ENCODE results near the gene DERL3.

DERL3 gene

DNA sequence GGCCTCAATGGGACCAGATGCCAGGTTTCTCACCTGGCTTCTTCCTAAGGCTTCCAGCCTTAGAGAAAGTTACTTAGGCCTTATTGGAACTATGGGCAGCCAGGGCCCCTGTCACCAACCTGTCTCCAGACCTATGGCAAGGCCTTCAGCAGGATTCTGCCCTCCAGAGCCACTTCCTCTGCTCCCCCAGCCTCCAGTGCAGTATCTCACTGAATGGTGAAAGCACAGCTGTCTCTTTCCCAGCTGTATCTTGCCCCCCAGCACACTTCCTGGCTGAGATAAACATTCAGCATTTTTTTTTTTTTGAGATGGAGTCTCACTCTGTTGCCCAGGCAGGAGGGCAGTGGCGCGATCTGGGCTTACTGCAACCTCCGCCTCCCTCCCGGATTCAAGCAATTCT lies 20.4 kb upstream of the DERL3 start:
- H3K27ac ChIP-seq = no peak overlapping the region
- no peaks in the 10 kb centered on the region for H3K9me3 ChIP-seq
- H3K27me3 ChIP-seq = peaks cover 14% of the 10 kb centered on the region
- TF ChIP-seq, protein P1, sequence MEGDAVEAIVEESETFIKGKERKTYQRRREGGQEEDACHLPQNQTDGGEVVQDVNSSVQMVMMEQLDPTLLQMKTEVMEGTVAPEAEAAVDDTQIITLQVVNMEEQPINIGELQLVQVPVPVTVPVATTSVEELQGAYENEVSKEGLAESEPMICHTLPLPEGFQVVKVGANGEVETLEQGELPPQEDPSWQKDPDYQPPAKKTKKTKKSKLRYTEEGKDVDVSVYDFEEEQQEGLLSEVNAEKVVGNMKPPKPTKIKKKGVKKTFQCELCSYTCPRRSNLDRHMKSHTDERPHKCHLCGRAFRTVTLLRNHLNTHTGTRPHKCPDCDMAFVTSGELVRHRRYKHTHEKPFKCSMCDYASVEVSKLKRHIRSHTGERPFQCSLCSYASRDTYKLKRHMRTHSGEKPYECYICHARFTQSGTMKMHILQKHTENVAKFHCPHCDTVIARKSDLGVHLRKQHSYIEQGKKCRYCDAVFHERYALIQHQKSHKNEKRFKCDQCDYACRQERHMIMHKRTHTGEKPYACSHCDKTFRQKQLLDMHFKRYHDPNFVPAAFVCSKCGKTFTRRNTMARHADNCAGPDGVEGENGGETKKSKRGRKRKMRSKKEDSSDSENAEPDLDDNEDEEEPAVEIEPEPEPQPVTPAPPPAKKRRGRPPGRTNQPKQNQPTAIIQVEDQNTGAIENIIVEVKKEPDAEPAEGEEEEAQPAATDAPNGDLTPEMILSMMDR (IDR thresholded peaks at IDR 0.05) = no peak
- H3K4me1 ChIP-seq (ENCODE audit: control insufficient read depth in 1 of 2, insufficient read depth in 1 of 2, low read depth in 1 of 2, low read length in 1 of 2) = peaks cover 22 to 26% of the 10 kb centered on the region in 2 experiments
- no peak overlapping the region for H3K4me3 ChIP-seq (ENCODE audit: low read depth in 1 of 2, low read length in 1 of 2)
- H3K36me3 ChIP-seq = no peaks in the 10 kb centered on the region

GRCh38 chr22:23858484-23858815 lies 19.6 kb upstream of the DERL3 start:
- H3K27ac ChIP-seq = no peak overlapping the region
- TF ChIP-seq, protein P1 (IDR thresholded peaks at IDR 0.05) = no peak
- H3K9me3 ChIP-seq = no peaks in the 10 kb centered on the region
- H3K36me3 ChIP-seq = no peaks in the 10 kb centered on the region
- peak overlapping the region; percentile 72 to 80 for H3K4me3 ChIP-seq (ENCODE audit: low read depth in 1 of 2, low read length in 1 of 2)
- H3K27me3 ChIP-seq = peaks cover 14% of the 10 kb centered on the region
- peaks cover 22 to 26% of the 10 kb centered on the region in 2 experiments for H3K4me1 ChIP-seq (ENCODE audit: control insufficient read depth in 1 of 2, insufficient read depth in 1 of 2, low read depth in 1 of 2, low read length in 1 of 2)

GRCh38 chr22:23857606-23858483 lies 19.0 kb upstream of the DERL3 start, which contains the start of gene SLC2A11:
Gene SLC2A11 (plus strand): TSS chr22:23857875. CDS start chr22:23858000, 125 bp downstream.
- H3K4me1 ChIP-seq (ENCODE audit: control insufficient read depth in 1 of 2, insufficient read depth in 1 of 2, low read depth in 1 of 2, low read length in 1 of 2) = peaks cover 22 to 26% of the 10 kb centered on the region in 2 experiments
- no peaks in the 10 kb centered on the region for H3K36me3 ChIP-seq
- H3K9me3 ChIP-seq = no peaks in the 10 kb centered on the region
- H3K27ac ChIP-seq = peak within 1 kb of the TSS; percentile 77
- peaks cover 14% of the 10 kb centered on the region for H3K27me3 ChIP-seq
- peak within 1 kb of the TSS; percentile 72 to 80 for H3K4me3 ChIP-seq (ENCODE audit: low read depth in 1 of 2, low read length in 1 of 2)
- TF ChIP-seq, protein P1 (IDR thresholded peaks at IDR 0.05) = peak; percentile 68

GRCh38 chr22:23856721-23857605 lies 18.2 kb upstream of the DERL3 start:
- TF ChIP-seq, protein P1 (IDR thresholded peaks at IDR 0.05) = no peak
- peaks cover 22 to 26% of the 10 kb centered on the region in 2 experiments for H3K4me1 ChIP-seq (ENCODE audit: control insufficient read depth in 1 of 2, insufficient read depth in 1 of 2, low read depth in 1 of 2, low read length in 1 of 2)
- H3K27ac ChIP-seq = peak overlapping the region; percentile 77

GRCh38 chr22:23850136-23850611 lies 11.4 kb upstream of the DERL3 start:
- peaks cover 22% of the 10 kb centered on the region for H3K27me3 ChIP-seq
- no peaks in the 10 kb centered on the region for H3K36me3 ChIP-seq
- TF ChIP-seq, protein P1 (IDR thresholded peaks at IDR 0.05) = no peak
- H3K4me1 ChIP-seq (ENCODE audit: control insufficient read depth in 1 of 2, insufficient read depth in 1 of 2, low read depth in 1 of 2, low read length in 1 of 2) = peaks cover 7 to 8% of the 10 kb centered on the region in 2 experiments
- H3K9me3 ChIP-seq = no peaks in the 10 kb centered on the region
- no peak overlapping the region for H3K27ac ChIP-seq
- no peak overlapping the region for H3K4me3 ChIP-seq (ENCODE audit: low read depth in 1 of 2, low read length in 1 of 2)

More at GRCh38 chr22:23856721-23857605, 18.2 kb upstream of the DERL3 start:
- Histone ChIP-seq H3K36me3 (no peaks in the 10 kb centered on the region), H3K9me3 (no peaks in the 10 kb centered on the region), H3K4me3 (ENCODE audit: low read depth in 1 of 2, low read length in 1 of 2) (peak overlapping the region; percentile 72 to 80), H3K27me3 (peaks cover 14% of the 10 kb centered on the region)
